ENCODE measurements around the gene DTNB. TPM values are rescaled to one million over a fixed set of nuclear protein-coding genes. Genes with fewer than 3 reads are reported as not detected.

DTNB gene
- total RNA-seq, 1 experiment from 2014 or later, result 19.6 TPM

DNA sequence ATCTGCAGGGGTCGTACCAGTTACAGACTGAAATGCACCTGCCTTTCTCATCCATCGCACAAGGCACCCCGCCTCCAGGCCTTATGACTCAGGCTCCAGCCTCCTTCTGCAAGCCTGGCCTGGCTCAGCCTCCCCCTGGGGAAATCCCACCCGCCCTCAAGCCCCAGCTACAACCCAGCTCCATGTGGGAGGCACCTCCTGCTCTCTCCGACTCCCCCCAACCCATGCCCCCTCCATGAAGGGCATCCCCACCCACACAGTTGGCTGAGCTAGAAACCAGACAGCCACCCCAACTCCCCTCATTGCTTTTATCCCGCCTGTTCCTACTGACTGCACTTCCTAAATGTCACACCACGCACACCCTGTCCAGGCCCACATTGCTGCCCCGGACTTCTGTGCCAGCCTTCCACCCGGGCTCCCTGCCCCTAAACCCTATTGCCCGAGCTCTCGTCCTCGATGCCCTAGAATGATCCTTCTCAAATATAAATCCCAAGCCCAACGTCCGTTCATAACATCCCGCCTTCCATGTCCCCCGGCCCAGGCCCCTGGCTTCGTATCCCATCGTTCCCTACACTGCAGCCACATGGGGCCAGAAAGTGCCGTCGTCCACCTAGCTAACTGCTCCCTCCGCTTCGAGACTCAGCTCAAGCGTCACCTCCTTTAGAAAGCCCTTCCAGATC is 341.6 kb downstream of the DTNB start:
- intact Hi-C loops (cut with micrococcal nuclease; ENCODE audit: unreplicated experiment), result no loop called here
- Histone ChIP-seq H3K4me1 (ENCODE audit: insufficient read depth, low read length, poor library complexity, severe bottlenecking) (peaks cover 3% of the 10 kb centered on the region), H3K9me3 (ENCODE audit: low read depth, low read length, poor library complexity, severe bottlenecking) (peaks cover 10% of the 10 kb centered on the region), H3K4me3 (ENCODE audit: low read depth, low read length, poor library complexity, severe bottlenecking) (no peak overlapping the region), H3K36me3 (ENCODE audit: insufficient read depth, low read length, poor library complexity, severe bottlenecking) (peaks cover 12% of the 10 kb centered on the region), H3K27ac (ENCODE audit: low read depth, low read length, poor library complexity, severe bottlenecking) (no peak overlapping the region), H3K27me3 (replicated peaks; ENCODE audit: insufficient read depth, low read depth, low read length, poor library complexity) (no peaks in the 10 kb centered on the region)
- ChIA-PET CTCF (no interaction called here), POLR2A (ENCODE audit: low non-redundant PET) (no interaction called here)
- no TSS peak for BruUV-seq (replicated peaks)
- DNase-seq (ENCODE audit: low spot score), result no peak
- no peak for TF ChIP-seq EZH2 (IDR thresholded peaks at IDR 0.05; ENCODE audit: borderline replicate concordance, low read depth, low read length, poor library complexity, severe bottlenecking)
- TF ChIP-seq, protein P1, sequence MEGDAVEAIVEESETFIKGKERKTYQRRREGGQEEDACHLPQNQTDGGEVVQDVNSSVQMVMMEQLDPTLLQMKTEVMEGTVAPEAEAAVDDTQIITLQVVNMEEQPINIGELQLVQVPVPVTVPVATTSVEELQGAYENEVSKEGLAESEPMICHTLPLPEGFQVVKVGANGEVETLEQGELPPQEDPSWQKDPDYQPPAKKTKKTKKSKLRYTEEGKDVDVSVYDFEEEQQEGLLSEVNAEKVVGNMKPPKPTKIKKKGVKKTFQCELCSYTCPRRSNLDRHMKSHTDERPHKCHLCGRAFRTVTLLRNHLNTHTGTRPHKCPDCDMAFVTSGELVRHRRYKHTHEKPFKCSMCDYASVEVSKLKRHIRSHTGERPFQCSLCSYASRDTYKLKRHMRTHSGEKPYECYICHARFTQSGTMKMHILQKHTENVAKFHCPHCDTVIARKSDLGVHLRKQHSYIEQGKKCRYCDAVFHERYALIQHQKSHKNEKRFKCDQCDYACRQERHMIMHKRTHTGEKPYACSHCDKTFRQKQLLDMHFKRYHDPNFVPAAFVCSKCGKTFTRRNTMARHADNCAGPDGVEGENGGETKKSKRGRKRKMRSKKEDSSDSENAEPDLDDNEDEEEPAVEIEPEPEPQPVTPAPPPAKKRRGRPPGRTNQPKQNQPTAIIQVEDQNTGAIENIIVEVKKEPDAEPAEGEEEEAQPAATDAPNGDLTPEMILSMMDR (conservative IDR thresholded peaks at IDR 0.05; ENCODE audit: low read depth, low read length), result no peak

DNA sequence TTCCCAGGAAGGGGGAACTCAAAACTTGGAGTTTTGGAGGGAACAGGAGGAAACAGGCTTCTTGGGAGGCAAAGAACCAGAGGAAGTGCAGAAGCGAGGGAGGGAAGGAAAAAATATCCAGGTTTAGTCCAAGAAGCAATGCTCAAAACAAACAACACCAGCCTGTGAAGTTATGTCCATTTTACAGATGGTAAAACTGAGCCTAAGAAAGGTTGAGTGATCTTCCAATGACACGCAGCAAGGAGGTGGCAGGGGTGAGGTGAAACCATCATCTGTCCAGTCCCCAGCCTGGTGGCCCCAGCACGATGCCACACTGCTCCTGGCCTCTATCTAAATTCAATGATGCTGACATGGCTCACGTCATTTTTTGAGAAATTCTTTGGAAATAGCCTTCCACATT is 342.4 kb downstream of the DTNB start:
- Histone ChIP-seq H3K4me3 (ENCODE audit: low read depth, low read length, poor library complexity, severe bottlenecking) (no peak overlapping the region), H3K4me1 (ENCODE audit: insufficient read depth, low read length, poor library complexity, severe bottlenecking) (peaks cover 3% of the 10 kb centered on the region), H3K27me3 (replicated peaks; ENCODE audit: insufficient read depth, low read depth, low read length, poor library complexity) (no peaks in the 10 kb centered on the region), H3K27ac (ENCODE audit: low read depth, low read length, poor library complexity, severe bottlenecking) (no peak overlapping the region), H3K9me3 (ENCODE audit: low read depth, low read length, poor library complexity, severe bottlenecking) (peaks cover 16% of the 10 kb centered on the region), H3K36me3 (ENCODE audit: insufficient read depth, low read length, poor library complexity, severe bottlenecking) (peaks cover 19% of the 10 kb centered on the region)
- POLR2A ChIA-PET (ENCODE audit: low non-redundant PET), result no interaction called here
- intact Hi-C loops (cut with micrococcal nuclease; ENCODE audit: unreplicated experiment), result no loop called here
- DNase-seq (ENCODE audit: low spot score), result no peak
- CTCF ChIA-PET, result no interaction called here
- BruUV-seq (replicated peaks), result no TSS peak
- TF ChIP-seq EZH2 (IDR thresholded peaks at IDR 0.05; ENCODE audit: borderline replicate concordance, low read depth, low read length, poor library complexity, severe bottlenecking), result no peak
- TF ChIP-seq, protein P1 (conservative IDR thresholded peaks at IDR 0.05; ENCODE audit: low read depth, low read length), result no peak

DNA sequence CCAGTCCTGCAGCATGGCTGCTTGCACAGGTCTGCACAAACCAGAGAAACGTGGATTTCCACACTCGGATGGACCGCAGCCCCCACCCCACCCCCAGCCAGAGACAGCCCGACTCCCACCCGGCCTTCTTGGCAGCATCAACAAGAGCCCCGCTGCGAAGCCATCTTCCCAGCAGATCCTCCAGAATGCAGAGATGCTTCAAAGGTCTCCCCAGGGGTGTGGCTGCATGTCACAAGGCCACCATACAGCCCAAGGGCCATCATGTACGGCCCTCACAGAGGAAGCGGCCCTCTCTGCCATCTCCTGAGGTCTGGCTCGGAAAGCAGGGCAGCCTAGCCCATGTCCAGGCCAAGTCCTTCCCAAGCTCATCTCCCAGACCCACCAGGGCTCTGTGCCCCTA is 343.1 kb downstream of the DTNB start:
- ChIA-PET CTCF (no interaction called here), POLR2A (ENCODE audit: low non-redundant PET) (no interaction called here)
- Histone ChIP-seq H3K4me3 (ENCODE audit: low read depth, low read length, poor library complexity, severe bottlenecking) (no peak overlapping the region), H3K27me3 (replicated peaks; ENCODE audit: insufficient read depth, low read depth, low read length, poor library complexity) (no peaks in the 10 kb centered on the region), H3K36me3 (ENCODE audit: insufficient read depth, low read length, poor library complexity, severe bottlenecking) (peaks cover 19% of the 10 kb centered on the region), H3K9me3 (ENCODE audit: low read depth, low read length, poor library complexity, severe bottlenecking) (peaks cover 16% of the 10 kb centered on the region), H3K27ac (ENCODE audit: low read depth, low read length, poor library complexity, severe bottlenecking) (no peak overlapping the region), H3K4me1 (ENCODE audit: insufficient read depth, low read length, poor library complexity, severe bottlenecking) (no peaks in the 10 kb centered on the region)
- DNase-seq (ENCODE audit: low spot score), result no peak
- BruUV-seq (replicated peaks), result no TSS peak
- intact Hi-C loops (cut with micrococcal nuclease; ENCODE audit: unreplicated experiment), result no loop called here
- TF ChIP-seq EZH2 (IDR thresholded peaks at IDR 0.05; ENCODE audit: borderline replicate concordance, low read depth, low read length, poor library complexity, severe bottlenecking), result no peak
- TF ChIP-seq, protein P1 (conservative IDR thresholded peaks at IDR 0.05; ENCODE audit: low read depth, low read length), result no peak

Measured in A673 (cell line).